Neutrophil (primary cell): Measurements from ENCODE around the gene EFS.

Experiments
- H3K27ac ChIP-seq: fragments of 200-600 bp; sonication (generic); 2 replicates; pipeline ENCODE4 v1.5.1; 2016; ENCODE audit warnings: mild to moderate bottlenecking, moderate library complexity
- H3K27me3 ChIP-seq: fragments of 200-600 bp; sonication (generic); 2 replicates; pipeline ENCODE4 v1.6.0; 2016; ENCODE audit warnings: mild to moderate bottlenecking
- H3K36me3 ChIP-seq: fragments of 200-600 bp; sonication (generic); 2 replicates; pipeline ENCODE4 v1.5.1; 2017
- H3K4me1 ChIP-seq, 2 experiments: fragments of 200-600 bp in 1 of 2; sonication (generic) in 1 of 2; 1 replicate in 1 of 2; 2 replicates in 1 of 2; pipeline versions ENCODE4 v1.5.1 to v1.6.1; 2013 to 2016; ENCODE audit warnings: low read depth in 1 of 2, low read length in 1 of 2, mild to moderate bottlenecking in 1 of 2, moderate library complexity in 1 of 2; ENCODE audit not compliant: control insufficient read depth in 1 of 2, insufficient read depth in 1 of 2
- H3K4me3 ChIP-seq, 2 experiments: fragments of 200-600 bp in 1 of 2; sonication (generic) in 1 of 2; 1 replicate in 1 of 2; 2 replicates in 1 of 2; pipeline ENCODE4 v1.5.1; 2013 to 2016; ENCODE audit warnings: low read depth in 1 of 2, low read length in 1 of 2, mild to moderate bottlenecking in 1 of 2, moderate library complexity in 1 of 2
- H3K9me3 ChIP-seq: fragments of 200-600 bp; sonication (generic); 2 replicates; pipeline ENCODE4 v1.5.1; 2016
- CTCF ChIP-seq: fragments of 200-600 bp; sonication (generic); IDR thresholded peaks from 2 replicates; pipeline ENCODE4 v1.5.1; 2016; ENCODE audit warnings: antibody characterized with exemption

Gene EFS

GRCh38 chr14:23354990-23355389 lies 10.0 kb downstream of the EFS start:
- H3K36me3 ChIP-seq = no peaks in the 10 kb centered on the region
- no peaks in the 10 kb centered on the region for H3K9me3 ChIP-seq
- no peak overlapping the region for H3K4me3 ChIP-seq
- TF ChIP-seq CTCF = no peak
- peaks cover 0 to 14% of the 10 kb centered on the region in 2 experiments for H3K4me1 ChIP-seq
- H3K27me3 ChIP-seq = peaks cover 79% of the 10 kb centered on the region
- H3K27ac ChIP-seq = no peak overlapping the region

GRCh38 chr14:23353433-23353780 lies 11.6 kb downstream of the EFS start:
- TF ChIP-seq CTCF = no peak
- Histone ChIP-seq H3K4me1 (peaks cover 0 to 14% of the 10 kb centered on the region in 2 experiments), H3K27me3 (peaks cover 88% of the 10 kb centered on the region), H3K4me3 (no peak overlapping the region), H3K36me3 (no peaks in the 10 kb centered on the region), H3K9me3 (no peaks in the 10 kb centered on the region), H3K27ac (no peak overlapping the region)

GRCh38 chr14:23352506-23353432 lies 12.2 kb downstream of the EFS start, which contains the start of gene SLC22A17:
Gene SLC22A17, minus strand, starts transcription at chr14:23352887.
- H3K9me3 ChIP-seq = no peaks in the 10 kb centered on the region
- no peak for TF ChIP-seq CTCF
- H3K4me1 ChIP-seq = peaks cover 0 to 14% of the 10 kb centered on the region in 2 experiments
- H3K27ac ChIP-seq = no peak within 1 kb of the TSS
- no peaks in the 10 kb centered on the region for H3K36me3 ChIP-seq
- peak within 1 kb of the TSS in 1 of 2 experiments; percentile 10 for H3K4me3 ChIP-seq
- H3K27me3 ChIP-seq = peaks cover 88% of the 10 kb centered on the region

- TF ChIP-seq CTCF = no peak
- H3K36me3 ChIP-seq = no peaks in the 10 kb centered on the region
- H3K27me3 ChIP-seq = peaks cover 81% of the 10 kb centered on the region
- peak overlapping the region in 1 of 2 experiments; percentile 10 for H3K4me3 ChIP-seq
- H3K9me3 ChIP-seq = no peaks in the 10 kb centered on the region
- no peak overlapping the region for H3K27ac ChIP-seq
- peaks cover 0 to 14% of the 10 kb centered on the region in 2 experiments for H3K4me1 ChIP-seq
Observed at GRCh38 chr14:23351681-23352505, 13.1 kb downstream of the EFS start.

GRCh38 chr14:23349156-23349845 lies 15.7 kb downstream of the EFS start:
- TF ChIP-seq CTCF = no peak

More at GRCh38 chr14:23349156-23349845, 15.7 kb downstream of the EFS start:
- Histone ChIP-seq H3K4me3 (no peak overlapping the region), H3K36me3 (no peaks in the 10 kb centered on the region), H3K27ac (no peak overlapping the region), H3K27me3 (peaks cover 55% of the 10 kb centered on the region), H3K4me1 (peaks cover 0 to 14% of the 10 kb centered on the region in 2 experiments), H3K9me3 (no peaks in the 10 kb centered on the region)
